HepG2 (cell line): ENCODE measurements around the gene CDC42BPG. TPM values are rescaled to one million over a fixed set of nuclear protein-coding genes. Genes with fewer than 3 reads are reported as not detected.
A peak's percentile ranks its signal among the peaks of the same experiment; 100 is the strongest.

Experiments used
- ARNTL ChIP-seq: sonication (generic); formaldehyde crosslinking; IDR thresholded peaks from 2 replicates; pipeline ENCODE4 v1.4.0; 2020; ENCODE audit warnings: mild to moderate bottlenecking, missing genetic modification reagents
- DPF2 ChIP-seq: sonication (generic); formaldehyde crosslinking; IDR thresholded peaks from 2 replicates; pipeline ENCODE4 v1.4.0; 2020; ENCODE audit warnings: mild to moderate bottlenecking, low read depth, missing genetic modification reagents, borderline replicate concordance
- ELF1 ChIP-seq: sonication (generic); formaldehyde crosslinking; IDR thresholded peaks from 2 replicates; pipeline ENCODE4 v1.4.0; 2020; ENCODE audit warnings: missing genetic modification reagents
- HOXA5 ChIP-seq: sonication (generic); formaldehyde crosslinking; IDR thresholded peaks from 2 replicates; pipeline ENCODE4 v1.4.0; 2020; ENCODE audit warnings: missing genetic modification reagents
- HOXA9 ChIP-seq: sonication (generic); formaldehyde crosslinking; IDR thresholded peaks from 2 replicates; pipeline ENCODE4 v1.8.1; 2022; ENCODE audit warnings: missing genetic modification reagents, mild to moderate bottlenecking, moderate library complexity, borderline replicate concordance
- ZNF138 ChIP-seq: sonication (generic); formaldehyde crosslinking; IDR thresholded peaks from 2 replicates; pipeline ENCODE4 v1.5.0; 2020; ENCODE audit warnings: mild to moderate bottlenecking, low read depth, missing genetic modification reagents
- ZNF180 ChIP-seq: sonication (generic); formaldehyde crosslinking; IDR thresholded peaks from 2 replicates; pipeline ENCODE4 v1.4.0; 2020; ENCODE audit warnings: low read depth, missing genetic modification reagents, borderline replicate concordance
- ZNF44 ChIP-seq: sonication (generic); formaldehyde crosslinking; IDR thresholded peaks from 2 replicates; pipeline ENCODE4 v1.5.1; 2020; ENCODE audit warnings: mild to moderate bottlenecking, missing genetic modification reagents
- ZNF441 ChIP-seq: sonication (generic); formaldehyde crosslinking; IDR thresholded peaks from 2 replicates; pipeline ENCODE4 v1.7.0; 2021; ENCODE audit warnings: missing genetic modification reagents, borderline replicate concordance
- polyA plus RNA-seq, 8 experiments: library from polyadenylated mRNA; depleted of rRNA in 3 of 8; stranded (reverse) in 7 of 8; unstranded in 1 of 8; fragments of >200 nt; fragmentation: Illumina TruSeq in 4 of 8; extraction: Trizol in 4 of 8; gene quantifications; 2 replicates each; pipeline versions ENCODE4 v1.2.1 to v1.2.3, GENCODE V29; 2011 to 2016; ENCODE audit warnings: low read depth in 4 of 8, missing spikeins in 1 of 8, mixed read lengths in 1 of 8; ENCODE audit not compliant: insufficient read depth in 1 of 8
- total RNA-seq, 5 experiments: library from RNA; depleted of rRNA; stranded (reverse); fragments of >200 nt; fragmentation: Illumina TruSeq; extraction: Trizol; gene quantifications; 2 replicates each; pipeline ENCODE4 v1.2.3, GENCODE V29; 2016; ENCODE audit warnings: low read depth in 1 of 5
- TF ChIP-seq, protein P1 (sequence below): sonication (generic); formaldehyde crosslinking; IDR thresholded peaks from 2 replicates; pipeline ENCODE4 v1.4.0; 2020; ENCODE audit warnings: missing genetic modification reagents
- TF ChIP-seq, protein P2 (sequence below): IDR thresholded peaks from 2 replicates; pipeline ENCODE4 v1.6.1; 2016; ENCODE audit warnings: missing compliant biosample characterization, missing genetic modification reagents, borderline replicate concordance
- TF ChIP-seq, protein P3 (sequence below): sonication (generic); formaldehyde crosslinking; conservative IDR thresholded peaks from 2 replicates; pipeline ENCODE4 v1.5.0; 2020; ENCODE audit warnings: missing genetic modification reagents
- TF ChIP-seq, protein P4 (sequence below), 2 experiments: sonication (generic) in 1 of 2; formaldehyde crosslinking in 1 of 2; IDR thresholded peaks; 2 replicates each; pipeline versions ENCODE4 v1.5.1 to v1.6.1; 2011 to 2020; ENCODE audit warnings: borderline replicate concordance in 1 of 2, low read depth in 1 of 2, low read length in 1 of 2, mild to moderate bottlenecking in 1 of 2, missing genetic modification reagents in 1 of 2, moderate library complexity in 1 of 2
- TF ChIP-seq, protein P5 (sequence below): sonication (generic); formaldehyde crosslinking; IDR thresholded peaks from 2 replicates; pipeline ENCODE4 v1.9.0; 2021; ENCODE audit warnings: missing genetic modification reagents, borderline replicate concordance

CDC42BPG gene
- total and polyA plus RNA-seq, 2 of the 13 experiments (the other 11 are each of a cell fraction or from before 2014, with no cell fraction given) = 0.55 to 1.4 TPM

DNA sequence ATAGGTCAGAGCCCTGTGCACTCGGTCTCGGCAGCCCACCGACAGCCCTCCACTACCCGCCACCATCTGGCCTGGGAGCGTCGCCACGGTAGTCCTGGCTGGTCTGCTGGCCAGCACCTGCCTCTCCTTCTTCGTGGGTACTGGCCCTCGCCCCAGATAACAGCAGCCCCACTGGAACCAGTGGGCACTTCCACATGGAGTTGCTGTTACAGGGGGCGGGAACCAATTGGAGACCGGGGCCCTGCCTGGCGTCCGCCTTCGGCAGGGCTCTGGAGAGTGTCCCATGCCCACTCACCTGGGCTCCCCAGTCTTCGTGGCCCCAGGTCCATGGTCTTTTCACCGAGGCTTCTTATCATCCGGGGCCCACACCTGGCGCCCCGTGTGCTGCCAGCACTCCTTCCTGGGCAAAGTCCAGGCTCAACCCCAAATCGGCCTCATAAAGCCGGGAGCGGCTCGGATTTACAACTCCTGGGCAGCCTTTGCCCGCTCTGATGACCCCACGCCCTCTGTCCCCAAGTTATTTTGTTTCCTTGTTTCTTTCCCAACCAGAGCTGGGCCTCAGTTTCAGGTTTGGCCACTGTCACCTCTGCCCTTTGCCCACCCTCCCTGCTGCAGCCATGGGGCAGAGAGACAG lies 46.9 kb upstream of the CDC42BPG start (continued):
- TF ChIP-seq, protein P1, sequence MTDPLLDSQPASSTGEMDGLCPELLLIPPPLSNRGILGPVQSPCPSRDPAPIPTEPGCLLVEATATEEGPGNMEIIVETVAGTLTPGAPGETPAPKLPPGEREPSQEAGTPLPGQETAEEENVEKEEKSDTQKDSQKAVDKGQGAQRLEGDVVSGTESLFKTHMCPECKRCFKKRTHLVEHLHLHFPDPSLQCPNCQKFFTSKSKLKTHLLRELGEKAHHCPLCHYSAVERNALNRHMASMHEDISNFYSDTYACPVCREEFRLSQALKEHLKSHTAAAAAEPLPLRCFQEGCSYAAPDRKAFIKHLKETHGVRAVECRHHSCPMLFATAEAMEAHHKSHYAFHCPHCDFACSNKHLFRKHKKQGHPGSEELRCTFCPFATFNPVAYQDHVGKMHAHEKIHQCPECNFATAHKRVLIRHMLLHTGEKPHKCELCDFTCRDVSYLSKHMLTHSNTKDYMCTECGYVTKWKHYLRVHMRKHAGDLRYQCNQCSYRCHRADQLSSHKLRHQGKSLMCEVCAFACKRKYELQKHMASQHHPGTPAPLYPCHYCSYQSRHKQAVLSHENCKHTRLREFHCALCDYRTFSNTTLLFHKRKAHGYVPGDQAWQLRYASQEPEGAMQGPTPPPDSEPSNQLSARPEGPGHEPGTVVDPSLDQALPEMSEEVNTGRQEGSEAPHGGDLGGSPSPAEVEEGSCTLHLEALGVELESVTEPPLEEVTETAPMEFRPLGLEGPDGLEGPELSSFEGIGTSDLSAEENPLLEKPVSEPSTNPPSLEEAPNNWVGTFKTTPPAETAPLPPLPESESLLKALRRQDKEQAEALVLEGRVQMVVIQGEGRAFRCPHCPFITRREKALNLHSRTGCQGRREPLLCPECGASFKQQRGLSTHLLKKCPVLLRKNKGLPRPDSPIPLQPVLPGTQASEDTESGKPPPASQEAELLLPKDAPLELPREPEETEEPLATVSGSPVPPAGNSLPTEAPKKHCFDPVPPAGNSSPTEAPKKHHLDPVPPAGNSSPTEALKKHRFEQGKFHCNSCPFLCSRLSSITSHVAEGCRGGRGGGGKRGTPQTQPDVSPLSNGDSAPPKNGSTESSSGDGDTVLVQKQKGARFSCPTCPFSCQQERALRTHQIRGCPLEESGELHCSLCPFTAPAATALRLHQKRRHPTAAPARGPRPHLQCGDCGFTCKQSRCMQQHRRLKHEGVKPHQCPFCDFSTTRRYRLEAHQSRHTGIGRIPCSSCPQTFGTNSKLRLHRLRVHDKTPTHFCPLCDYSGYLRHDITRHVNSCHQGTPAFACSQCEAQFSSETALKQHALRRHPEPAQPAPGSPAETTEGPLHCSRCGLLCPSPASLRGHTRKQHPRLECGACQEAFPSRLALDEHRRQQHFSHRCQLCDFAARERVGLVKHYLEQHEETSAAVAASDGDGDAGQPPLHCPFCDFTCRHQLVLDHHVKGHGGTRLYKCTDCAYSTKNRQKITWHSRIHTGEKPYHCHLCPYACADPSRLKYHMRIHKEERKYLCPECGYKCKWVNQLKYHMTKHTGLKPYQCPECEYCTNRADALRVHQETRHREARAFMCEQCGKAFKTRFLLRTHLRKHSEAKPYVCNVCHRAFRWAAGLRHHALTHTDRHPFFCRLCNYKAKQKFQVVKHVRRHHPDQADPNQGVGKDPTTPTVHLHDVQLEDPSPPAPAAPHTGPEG (CRISPR knock-in tag) = 0 out of 2 replicates have a peak, but pooled peaks have one; percentile 25
- TF ChIP-seq ZNF441 (CRISPR knock-in tag) = no peak
- TF ChIP-seq ELF1 (CRISPR knock-in tag) = no peak
- TF ChIP-seq ARNTL (CRISPR knock-in tag) = no peak
- TF ChIP-seq HOXA9 (CRISPR knock-in tag) = no peak
- no peak for TF ChIP-seq ZNF138
- TF ChIP-seq, protein P2, sequence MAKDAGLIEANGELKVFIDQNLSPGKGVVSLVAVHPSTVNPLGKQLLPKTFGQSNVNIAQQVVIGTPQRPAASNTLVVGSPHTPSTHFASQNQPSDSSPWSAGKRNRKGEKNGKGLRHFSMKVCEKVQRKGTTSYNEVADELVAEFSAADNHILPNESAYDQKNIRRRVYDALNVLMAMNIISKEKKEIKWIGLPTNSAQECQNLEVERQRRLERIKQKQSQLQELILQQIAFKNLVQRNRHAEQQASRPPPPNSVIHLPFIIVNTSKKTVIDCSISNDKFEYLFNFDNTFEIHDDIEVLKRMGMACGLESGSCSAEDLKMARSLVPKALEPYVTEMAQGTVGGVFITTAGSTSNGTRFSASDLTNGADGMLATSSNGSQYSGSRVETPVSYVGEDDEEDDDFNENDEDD (CRISPR knock-in tag) = no peak
- TF ChIP-seq, protein P3, sequence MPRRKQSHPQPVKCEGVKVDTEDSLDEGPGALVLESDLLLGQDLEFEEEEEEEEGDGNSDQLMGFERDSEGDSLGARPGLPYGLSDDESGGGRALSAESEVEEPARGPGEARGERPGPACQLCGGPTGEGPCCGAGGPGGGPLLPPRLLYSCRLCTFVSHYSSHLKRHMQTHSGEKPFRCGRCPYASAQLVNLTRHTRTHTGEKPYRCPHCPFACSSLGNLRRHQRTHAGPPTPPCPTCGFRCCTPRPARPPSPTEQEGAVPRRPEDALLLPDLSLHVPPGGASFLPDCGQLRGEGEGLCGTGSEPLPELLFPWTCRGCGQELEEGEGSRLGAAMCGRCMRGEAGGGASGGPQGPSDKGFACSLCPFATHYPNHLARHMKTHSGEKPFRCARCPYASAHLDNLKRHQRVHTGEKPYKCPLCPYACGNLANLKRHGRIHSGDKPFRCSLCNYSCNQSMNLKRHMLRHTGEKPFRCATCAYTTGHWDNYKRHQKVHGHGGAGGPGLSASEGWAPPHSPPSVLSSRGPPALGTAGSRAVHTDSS (CRISPR knock-in tag) = no peak
- TF ChIP-seq, protein P4, sequence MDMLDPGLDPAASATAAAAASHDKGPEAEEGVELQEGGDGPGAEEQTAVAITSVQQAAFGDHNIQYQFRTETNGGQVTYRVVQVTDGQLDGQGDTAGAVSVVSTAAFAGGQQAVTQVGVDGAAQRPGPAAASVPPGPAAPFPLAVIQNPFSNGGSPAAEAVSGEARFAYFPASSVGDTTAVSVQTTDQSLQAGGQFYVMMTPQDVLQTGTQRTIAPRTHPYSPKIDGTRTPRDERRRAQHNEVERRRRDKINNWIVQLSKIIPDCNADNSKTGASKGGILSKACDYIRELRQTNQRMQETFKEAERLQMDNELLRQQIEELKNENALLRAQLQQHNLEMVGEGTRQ (IDR thresholded peaks at IDR 0.05; ENCODE audit: low read depth, low read length) = no peak
- TF ChIP-seq, protein P4 (CRISPR knock-in tag; IDR thresholded peaks at IDR 0.05; ENCODE audit: borderline replicate concordance) = no peak
- TF ChIP-seq, protein P5, sequence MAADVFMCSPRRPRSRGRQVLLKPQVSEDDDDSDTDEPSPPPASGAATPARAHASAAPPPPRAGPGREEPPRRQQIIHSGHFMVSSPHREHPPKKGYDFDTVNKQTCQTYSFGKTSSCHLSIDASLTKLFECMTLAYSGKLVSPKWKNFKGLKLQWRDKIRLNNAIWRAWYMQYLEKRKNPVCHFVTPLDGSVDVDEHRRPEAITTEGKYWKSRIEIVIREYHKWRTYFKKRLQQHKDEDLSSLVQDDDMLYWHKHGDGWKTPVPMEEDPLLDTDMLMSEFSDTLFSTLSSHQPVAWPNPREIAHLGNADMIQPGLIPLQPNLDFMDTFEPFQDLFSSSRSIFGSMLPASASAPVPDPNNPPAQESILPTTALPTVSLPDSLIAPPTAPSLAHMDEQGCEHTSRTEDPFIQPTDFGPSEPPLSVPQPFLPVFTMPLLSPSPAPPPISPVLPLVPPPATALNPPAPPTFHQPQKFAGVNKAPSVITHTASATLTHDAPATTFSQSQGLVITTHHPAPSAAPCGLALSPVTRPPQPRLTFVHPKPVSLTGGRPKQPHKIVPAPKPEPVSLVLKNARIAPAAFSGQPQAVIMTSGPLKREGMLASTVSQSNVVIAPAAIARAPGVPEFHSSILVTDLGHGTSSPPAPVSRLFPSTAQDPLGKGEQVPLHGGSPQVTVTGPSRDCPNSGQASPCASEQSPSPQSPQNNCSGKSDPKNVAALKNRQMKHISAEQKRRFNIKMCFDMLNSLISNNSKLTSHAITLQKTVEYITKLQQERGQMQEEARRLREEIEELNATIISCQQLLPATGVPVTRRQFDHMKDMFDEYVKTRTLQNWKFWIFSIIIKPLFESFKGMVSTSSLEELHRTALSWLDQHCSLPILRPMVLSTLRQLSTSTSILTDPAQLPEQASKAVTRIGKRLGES (CRISPR knock-in tag) = no peak
- no peak for TF ChIP-seq ZNF44 (CRISPR knock-in tag)
- TF ChIP-seq DPF2 (CRISPR knock-in tag) = no peak
- no peak for TF ChIP-seq HOXA5 (CRISPR knock-in tag)
- no peak for TF ChIP-seq ZNF180
